HepG2 (cell line): Measurements from ENCODE around the gene SLC2A5. TPM values are rescaled to one million over a fixed set of nuclear protein-coding genes. Genes with fewer than 3 reads are reported as not detected.
A peak's percentile ranks its signal among the peaks of the same experiment; 100 is the strongest.

Experiments used
- ATF1 ChIP-seq: IDR thresholded peaks from 2 replicates; pipeline ENCODE4 v1.6.1; 2016; ENCODE audit warnings: mild to moderate bottlenecking, control low read depth
- ATF7 ChIP-seq, 2 experiments: fragments of 450-650 bp in 1 of 2; sonication (generic) in 1 of 2; formaldehyde crosslinking in 1 of 2; IDR thresholded peaks; 2 replicates each; pipeline versions ENCODE4 v1.4.0 to v1.6.1; 2016 to 2020; ENCODE audit warnings: antibody characterized with exemption in 1 of 2, mild to moderate bottlenecking in 1 of 2, missing genetic modification reagents in 1 of 2
- CENPT ChIP-seq: sonication (generic); formaldehyde crosslinking; IDR thresholded peaks from 2 replicates; pipeline ENCODE4 v1.8.0; 2022; ENCODE audit warnings: low read depth, mild to moderate bottlenecking, moderate library complexity, missing genetic modification reagents
- DMAP1 ChIP-seq: IDR thresholded peaks from 2 replicates; pipeline ENCODE4 v1.6.1; 2016
- ELF4 ChIP-seq: sonication (generic); formaldehyde crosslinking; IDR thresholded peaks from 2 replicates; pipeline ENCODE4 v1.5.0; 2020; ENCODE audit warnings: missing genetic modification reagents, mild to moderate bottlenecking, moderate library complexity, borderline replicate concordance
- FOSL2 ChIP-seq: sonication (generic); formaldehyde crosslinking; IDR thresholded peaks from 2 replicates; pipeline ENCODE4 v1.4.0; 2020; ENCODE audit warnings: missing genetic modification reagents
- IRF9 ChIP-seq: sonication (generic); formaldehyde crosslinking; IDR thresholded peaks from 2 replicates; pipeline ENCODE4 v1.8.0; 2022; ENCODE audit warnings: missing genetic modification reagents, mild to moderate bottlenecking, borderline replicate concordance
- KDM4B ChIP-seq: sonication (generic); formaldehyde crosslinking; IDR thresholded peaks from 2 replicates; pipeline ENCODE4 v1.4.0; 2020; ENCODE audit warnings: missing genetic modification reagents
- NFKB2 ChIP-seq: sonication (generic); formaldehyde crosslinking; IDR thresholded peaks from 2 replicates; pipeline ENCODE4 v1.4.0; 2020; ENCODE audit warnings: missing genetic modification reagents, borderline replicate concordance
- NR1H2 ChIP-seq: sonication (generic); formaldehyde crosslinking; IDR thresholded peaks from 2 replicates; pipeline ENCODE4 v1.8.1; 2022; ENCODE audit warnings: low read depth, missing genetic modification reagents, borderline replicate concordance
- NR3C1 ChIP-seq: sonication (generic); formaldehyde crosslinking; IDR thresholded peaks from 2 replicates; pipeline ENCODE4 v1.4.0; 2020; ENCODE audit warnings: missing genetic modification reagents
- RFXAP ChIP-seq: sonication (generic); formaldehyde crosslinking; IDR thresholded peaks from 2 replicates; pipeline ENCODE4 v1.4.0; 2020; ENCODE audit warnings: missing genetic modification reagents, borderline replicate concordance
- RORA ChIP-seq: sonication (generic); formaldehyde crosslinking; IDR thresholded peaks from 2 replicates; pipeline ENCODE4 v1.5.0; 2020; ENCODE audit warnings: mild to moderate bottlenecking, missing genetic modification reagents, moderate library complexity
- WIZ ChIP-seq: sonication (generic); formaldehyde crosslinking; IDR thresholded peaks from 2 replicates; pipeline ENCODE4 v1.5.1; 2020; ENCODE audit warnings: mild to moderate bottlenecking, missing genetic modification reagents
- ZNF20 ChIP-seq: sonication (generic); formaldehyde crosslinking; IDR thresholded peaks from 2 replicates; pipeline ENCODE4 v1.4.0; 2020; ENCODE audit warnings: mild to moderate bottlenecking, moderate library complexity, missing genetic modification reagents
- ZNF34 ChIP-seq: sonication (generic); formaldehyde crosslinking; IDR thresholded peaks from 2 replicates; pipeline ENCODE4 v1.4.0; 2020; ENCODE audit warnings: mild to moderate bottlenecking, missing genetic modification reagents, borderline replicate concordance
- ZNF432 ChIP-seq: sonication (generic); formaldehyde crosslinking; IDR thresholded peaks from 2 replicates; pipeline ENCODE4 v1.5.0; 2020; ENCODE audit warnings: missing genetic modification reagents, mild to moderate bottlenecking, borderline replicate concordance
- ZNF512B ChIP-seq: sonication (generic); formaldehyde crosslinking; IDR thresholded peaks from 2 replicates; pipeline ENCODE4 v1.5.1; 2020; ENCODE audit warnings: missing genetic modification reagents, mild to moderate bottlenecking, borderline replicate concordance
- ZNF670 ChIP-seq: sonication (generic); formaldehyde crosslinking; IDR thresholded peaks from 2 replicates; pipeline ENCODE4 v1.8.0; 2022; ENCODE audit warnings: mild to moderate bottlenecking, missing genetic modification reagents, borderline replicate concordance
- ZNF850 ChIP-seq: sonication (generic); formaldehyde crosslinking; conservative IDR thresholded peaks from 2 replicates; pipeline ENCODE4 v1.9.0; 2021; ENCODE audit warnings: mild to moderate bottlenecking, missing genetic modification reagents
- polyA plus RNA-seq, 8 experiments: library from polyadenylated mRNA; depleted of rRNA in 3 of 8; stranded (reverse) in 7 of 8; unstranded in 1 of 8; fragments of >200 nt; fragmentation: Illumina TruSeq in 4 of 8; extraction: Trizol in 4 of 8; gene quantifications; 2 replicates each; pipeline versions ENCODE4 v1.2.1 to v1.2.3, GENCODE V29; 2011 to 2016; ENCODE audit warnings: low read depth in 4 of 8, missing spikeins in 1 of 8, mixed read lengths in 1 of 8; ENCODE audit not compliant: insufficient read depth in 1 of 8
- total RNA-seq, 5 experiments: library from RNA; depleted of rRNA; stranded (reverse); fragments of >200 nt; fragmentation: Illumina TruSeq; extraction: Trizol; gene quantifications; 2 replicates each; pipeline ENCODE4 v1.2.3, GENCODE V29; 2016; ENCODE audit warnings: low read depth in 1 of 5
- TF ChIP-seq, protein P1 (sequence below): conservative IDR thresholded peaks from 2 replicates; pipeline ENCODE4 v1.6.1; 2018; ENCODE audit warnings: missing genetic modification reagents
- TF ChIP-seq, protein P2 (sequence below): IDR thresholded peaks from 2 replicates; pipeline ENCODE4 v1.6.1; 2016

The SLC2A5 gene
- total and polyA plus RNA-seq, 2 of the 13 experiments (the other 11 are each of a cell fraction or from before 2014, with no cell fraction given): 0.04 to 0.54 TPM

DNA sequence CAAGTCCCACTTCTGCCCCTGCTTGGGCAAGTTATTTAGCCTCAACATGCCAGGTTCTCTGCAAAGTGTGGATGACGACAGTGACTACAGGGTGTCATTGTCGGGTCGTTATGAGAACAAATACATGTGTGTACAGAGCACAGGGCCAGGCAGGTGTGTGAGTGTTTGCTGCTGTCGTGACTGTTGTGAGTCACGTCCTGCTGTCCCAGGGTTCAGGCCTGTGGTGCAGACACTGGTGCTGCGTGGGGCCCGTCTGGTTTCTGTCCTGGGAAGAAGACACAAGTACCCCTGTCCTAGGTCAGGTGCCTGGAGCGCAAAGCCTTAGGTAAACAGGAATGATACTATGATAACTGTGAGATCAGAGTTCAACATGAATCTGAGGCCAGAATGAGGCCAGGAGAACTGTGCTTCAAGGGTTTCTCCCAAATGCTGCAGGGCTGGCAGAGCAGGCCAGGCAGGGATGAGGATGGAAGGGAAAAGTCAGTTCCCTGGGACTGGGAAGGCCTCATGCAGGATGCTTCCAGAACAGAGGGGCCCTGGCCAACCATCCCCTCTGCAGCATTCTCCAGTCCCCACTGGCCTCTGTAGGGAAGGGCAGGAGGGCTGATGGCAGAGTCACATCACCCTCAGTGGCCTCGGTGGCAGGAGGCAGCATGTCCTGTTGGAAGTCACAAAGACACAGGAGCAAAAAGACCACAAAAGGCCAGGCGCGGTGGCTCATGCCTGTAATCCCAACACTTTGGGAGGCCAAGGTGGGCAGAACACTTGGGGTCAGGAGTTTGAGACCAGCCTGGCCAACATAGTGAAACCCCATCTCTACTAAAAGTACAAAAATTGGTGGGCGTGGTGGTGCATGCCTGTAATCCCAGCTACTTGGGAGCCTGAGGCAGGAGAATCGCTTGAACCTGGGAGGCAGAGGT, 43.8 kb upstream of the SLC2A5 start (continued):
- TF ChIP-seq, protein P1, sequence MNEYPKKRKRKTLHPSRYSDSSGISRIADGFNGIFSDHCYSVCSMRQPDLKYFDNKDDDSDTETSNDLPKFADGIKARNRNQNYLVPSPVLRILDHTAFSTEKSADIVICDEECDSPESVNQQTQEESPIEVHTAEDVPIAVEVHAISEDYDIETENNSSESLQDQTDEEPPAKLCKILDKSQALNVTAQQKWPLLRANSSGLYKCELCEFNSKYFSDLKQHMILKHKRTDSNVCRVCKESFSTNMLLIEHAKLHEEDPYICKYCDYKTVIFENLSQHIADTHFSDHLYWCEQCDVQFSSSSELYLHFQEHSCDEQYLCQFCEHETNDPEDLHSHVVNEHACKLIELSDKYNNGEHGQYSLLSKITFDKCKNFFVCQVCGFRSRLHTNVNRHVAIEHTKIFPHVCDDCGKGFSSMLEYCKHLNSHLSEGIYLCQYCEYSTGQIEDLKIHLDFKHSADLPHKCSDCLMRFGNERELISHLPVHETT (CRISPR knock-in tag): peak; percentile 52; the same call in 1 of the 2 replicates
- TF ChIP-seq ZNF20 (CRISPR knock-in tag) (no peak), NFKB2 (CRISPR knock-in tag) (peak; percentile 68; the same call in 1 of the 2 replicates), FOSL2 (CRISPR knock-in tag) (peak; percentile 98), ATF1 (CRISPR knock-in tag) (no peak), ZNF670 (CRISPR knock-in tag) (peak; percentile 67; the same call in 1 of the 2 replicates), ZNF432 (no peak), CENPT (peak; percentile 67; the same call in 1 of the 2 replicates), ATF7 (IDR thresholded peaks at IDR 0.05) (peak; percentile 48; the same call in 1 of the 2 replicates), ATF7 (CRISPR knock-in tag; IDR thresholded peaks at IDR 0.05) (0 out of 2 replicates have a peak, but pooled peaks have one; percentile 34), RORA (CRISPR knock-in tag) (no peak), ZNF34 (CRISPR knock-in tag) (no peak), ZNF850 (CRISPR knock-in tag) (no peak), NR3C1 (CRISPR knock-in tag) (no peak), RFXAP (CRISPR knock-in tag) (no peak), DMAP1 (CRISPR knock-in tag) (no peak; the same call in 1 of the 2 replicates), NR1H2 (CRISPR knock-in tag) (no peak; the same call in 1 of the 2 replicates), ZNF512B (CRISPR knock-in tag) (peak; percentile 27; the same call in 1 of the 2 replicates), KDM4B (CRISPR knock-in tag) (peak; percentile 64; the same call in 1 of the 2 replicates), IRF9 (CRISPR knock-in tag) (peak; percentile 61; the same call in 1 of the 2 replicates), ELF4 (no peak), WIZ (CRISPR knock-in tag) (no peak)
- TF ChIP-seq, protein P2, sequence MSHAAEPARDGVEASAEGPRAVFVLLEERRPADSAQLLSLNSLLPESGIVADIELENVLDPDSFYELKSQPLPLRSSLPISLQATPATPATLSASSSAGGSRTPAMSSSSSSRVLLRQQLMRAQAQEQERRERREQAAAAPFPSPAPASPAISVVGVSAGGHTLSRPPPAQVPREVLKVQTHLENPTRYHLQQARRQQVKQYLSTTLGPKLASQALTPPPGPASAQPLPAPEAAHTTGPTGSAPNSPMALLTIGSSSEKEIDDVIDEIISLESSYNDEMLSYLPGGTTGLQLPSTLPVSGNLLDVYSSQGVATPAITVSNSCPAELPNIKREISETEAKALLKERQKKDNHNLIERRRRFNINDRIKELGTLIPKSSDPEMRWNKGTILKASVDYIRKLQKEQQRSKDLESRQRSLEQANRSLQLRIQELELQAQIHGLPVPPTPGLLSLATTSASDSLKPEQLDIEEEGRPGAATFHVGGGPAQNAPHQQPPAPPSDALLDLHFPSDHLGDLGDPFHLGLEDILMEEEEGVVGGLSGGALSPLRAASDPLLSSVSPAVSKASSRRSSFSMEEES (CRISPR knock-in tag): peak; percentile 99
